ENCODE results near the gene ZSCAN9.

ZSCAN9 gene

DNA sequence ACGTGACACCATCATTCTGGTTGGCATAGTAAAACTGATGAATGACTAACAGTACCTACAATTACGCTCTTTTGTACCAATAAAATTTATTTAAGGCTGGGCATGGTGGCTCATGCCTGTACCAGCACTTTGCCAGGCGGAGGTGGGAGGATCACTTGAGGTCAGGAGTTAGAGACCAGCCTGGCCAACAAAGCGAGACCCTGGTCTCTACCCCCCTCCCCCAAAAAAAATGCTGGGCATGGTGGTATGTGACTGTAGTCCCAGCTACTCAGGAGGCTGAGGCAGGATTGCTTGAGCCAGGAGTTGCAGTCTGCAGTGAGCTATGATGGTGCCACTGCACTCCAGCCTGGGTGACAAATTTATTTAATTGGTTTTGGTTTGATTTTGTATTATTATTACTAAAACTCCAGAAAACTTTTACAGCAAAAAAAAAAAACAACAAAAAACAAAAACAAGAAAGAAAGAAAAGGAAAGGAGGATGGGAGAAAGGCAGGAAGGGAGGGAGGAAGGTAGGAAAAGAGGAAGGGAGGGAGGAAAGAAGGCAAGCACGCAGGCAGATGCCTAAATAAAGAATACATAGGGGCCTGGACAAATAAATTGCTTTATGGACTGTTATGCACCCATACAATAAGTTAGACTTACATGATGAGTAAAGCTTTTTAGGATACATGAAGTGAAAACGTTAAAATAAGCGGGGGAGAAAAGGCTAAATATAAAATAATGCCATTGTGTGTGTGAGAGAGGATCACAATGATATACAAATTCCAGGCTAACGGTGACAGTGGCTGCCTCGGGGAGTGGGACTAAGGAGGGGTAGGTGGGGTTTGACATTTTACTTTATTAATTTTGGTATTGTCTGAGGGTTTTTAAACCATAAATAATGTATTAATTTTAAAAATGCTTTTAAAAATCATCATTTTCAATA is 682 bp upstream of the ZSCAN9 start:
- DNase-seq, result no peak

DNA sequence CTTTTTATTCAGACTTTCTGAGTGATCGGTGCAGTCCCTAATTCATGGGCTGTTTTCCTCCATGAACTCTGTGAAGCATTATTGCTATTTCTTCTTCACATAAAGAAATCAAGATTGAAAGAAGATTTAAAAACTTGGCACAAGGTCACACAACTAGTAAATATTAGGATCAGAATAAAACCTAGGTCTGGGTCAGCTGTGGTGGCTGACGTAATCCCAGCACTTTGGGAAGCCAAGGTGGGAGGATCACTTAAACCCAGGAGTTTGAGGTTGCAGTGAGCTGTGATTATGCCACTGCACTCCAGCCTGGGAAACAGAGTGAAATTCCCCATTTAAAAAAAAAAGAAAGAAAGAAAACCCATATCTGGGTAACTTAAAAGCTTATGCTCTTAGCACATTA is 1.4 kb downstream of the ZSCAN9 start:
- no peak for DNase-seq

DNA sequence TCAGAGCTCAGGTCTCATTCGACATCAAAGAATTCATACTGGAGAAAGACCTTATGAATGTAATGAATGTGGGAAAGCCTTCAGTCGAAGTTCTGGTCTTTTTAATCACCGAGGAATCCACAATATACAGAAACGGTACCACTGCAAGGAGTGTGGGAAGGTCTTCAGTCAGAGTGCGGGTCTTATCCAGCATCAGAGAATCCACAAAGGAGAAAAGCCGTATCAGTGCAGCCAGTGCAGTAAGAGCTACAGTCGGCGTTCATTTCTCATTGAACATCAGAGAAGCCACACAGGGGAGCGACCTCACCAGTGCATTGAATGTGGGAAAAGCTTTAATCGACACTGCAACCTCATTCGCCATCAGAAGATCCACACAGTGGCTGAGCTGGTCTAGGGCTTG is 7.7 kb downstream of the ZSCAN9 start:
- DNase-seq, result no peak

DNA sequence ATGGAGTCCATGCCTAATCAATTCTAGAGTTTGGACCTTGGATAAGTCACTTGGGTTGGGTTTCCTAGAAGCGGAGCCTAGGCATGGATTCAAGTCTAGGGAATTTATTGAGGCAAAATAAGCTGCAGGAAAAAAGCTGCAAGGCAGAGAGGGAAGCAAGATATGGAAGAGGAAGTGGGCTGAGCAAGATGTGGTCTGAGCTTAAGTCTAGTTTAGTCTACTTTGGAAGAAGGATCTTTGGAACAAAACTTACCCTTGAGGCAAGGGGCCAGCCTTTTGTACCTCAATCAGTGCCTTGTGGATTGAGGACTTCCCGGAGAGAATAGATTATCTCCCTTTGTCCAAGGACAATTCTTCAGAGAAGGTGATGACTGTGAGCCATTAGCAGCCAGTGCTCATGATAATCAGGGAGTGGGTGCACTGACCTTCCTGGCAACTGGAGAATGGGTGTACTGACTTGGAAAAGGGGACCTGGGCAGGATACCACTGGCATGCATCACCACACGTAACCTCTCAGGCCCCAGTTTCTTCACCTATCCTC is 10.9 kb downstream of the ZSCAN9 start:
- no peak for DNase-seq

DNA sequence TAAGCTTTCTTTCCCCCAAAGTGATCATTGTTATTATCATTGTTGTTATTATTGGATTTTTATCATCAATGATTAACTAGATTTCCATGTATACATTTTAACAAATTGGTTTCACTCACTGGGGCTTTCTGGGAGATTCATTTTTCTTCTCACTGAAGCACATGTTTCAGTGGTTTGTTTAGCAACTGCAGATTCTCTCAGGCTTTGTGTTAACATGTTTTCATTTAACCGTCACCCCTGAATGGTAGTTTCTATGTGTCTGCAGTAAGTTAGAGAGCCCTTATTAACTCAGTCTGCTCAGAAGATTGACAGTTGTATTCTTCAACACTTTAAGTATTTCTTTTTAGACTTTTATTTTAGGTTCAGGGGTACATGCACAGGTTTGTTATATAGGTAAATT is 14.6 kb downstream of the ZSCAN9 start:
- DNase-seq, result no peak

DNA sequence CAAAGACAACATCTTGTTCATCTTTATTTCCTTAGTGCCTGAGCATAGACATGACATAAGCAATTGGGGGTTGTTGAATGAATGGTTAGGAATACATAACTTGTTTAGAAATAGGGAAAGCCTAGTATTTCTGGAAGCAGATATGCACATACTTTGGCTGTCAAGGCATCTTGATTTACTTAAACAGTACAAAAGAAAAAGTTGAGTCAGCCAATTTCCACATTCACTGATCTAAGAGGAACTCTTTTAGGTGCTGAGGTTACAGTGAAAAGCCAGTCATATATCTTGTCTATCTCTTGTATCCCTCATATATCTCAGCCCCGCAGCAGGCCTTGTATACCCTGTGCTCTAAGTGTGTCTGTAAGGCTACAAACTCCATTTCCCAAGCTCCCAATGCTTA is 15.4 kb downstream of the ZSCAN9 start:
- DNase-seq, result no peak

DNA sequence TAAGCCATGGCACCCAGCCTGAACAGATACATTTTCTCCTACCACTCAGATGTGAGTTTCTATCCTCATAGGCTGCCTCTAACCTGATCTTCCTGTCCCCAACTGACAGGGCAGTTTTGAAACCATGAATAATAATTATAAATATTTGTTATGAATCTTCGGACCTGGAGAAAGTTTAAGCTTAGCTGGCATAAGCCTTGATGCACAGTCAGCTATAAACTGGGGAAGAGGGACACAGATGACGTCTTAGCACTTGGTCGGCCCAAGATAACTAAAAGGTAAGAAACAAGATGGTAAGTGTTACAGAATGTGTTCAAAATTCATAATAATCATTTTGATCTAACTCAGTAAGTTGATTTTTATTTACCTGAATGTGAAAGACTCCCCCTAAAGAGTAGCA is 18.9 kb downstream of the ZSCAN9 start:
- no peak for DNase-seq

DNA sequence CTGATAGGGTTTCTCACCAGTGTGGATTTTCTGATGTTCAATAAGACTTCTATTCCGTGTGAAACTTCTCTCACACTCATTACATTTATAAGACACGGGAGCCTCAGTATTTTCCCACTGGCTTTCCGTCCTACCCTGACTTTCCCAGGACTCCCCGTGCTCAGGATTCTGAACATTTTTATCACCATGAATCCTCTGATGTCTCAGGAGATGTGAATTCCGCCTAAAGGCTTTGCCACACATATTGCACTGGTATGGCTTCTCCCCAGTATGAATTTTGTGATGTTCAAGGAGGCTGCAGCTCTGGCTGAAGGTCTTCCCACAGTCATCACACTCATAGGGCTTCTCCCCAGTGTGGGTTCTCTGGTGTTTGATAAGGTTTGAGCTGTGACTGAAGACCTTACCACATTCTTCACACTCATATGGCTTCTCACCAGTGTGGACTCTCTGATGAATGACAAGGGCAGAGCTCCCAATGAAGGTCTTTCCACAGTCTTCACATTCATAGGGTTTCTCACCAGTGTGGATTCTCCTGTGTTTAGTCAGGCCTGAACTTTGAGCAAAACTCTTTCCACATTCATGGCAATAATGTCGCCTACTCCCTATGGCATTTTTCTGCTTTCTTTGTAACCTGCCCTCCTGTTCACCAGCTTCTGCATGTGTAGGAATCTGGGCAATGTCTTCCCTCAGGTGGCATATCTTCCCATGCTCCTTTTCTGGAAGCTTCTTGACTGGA is 20.3 kb downstream of the ZSCAN9 start:
- no peak for DNase-seq

DNA sequence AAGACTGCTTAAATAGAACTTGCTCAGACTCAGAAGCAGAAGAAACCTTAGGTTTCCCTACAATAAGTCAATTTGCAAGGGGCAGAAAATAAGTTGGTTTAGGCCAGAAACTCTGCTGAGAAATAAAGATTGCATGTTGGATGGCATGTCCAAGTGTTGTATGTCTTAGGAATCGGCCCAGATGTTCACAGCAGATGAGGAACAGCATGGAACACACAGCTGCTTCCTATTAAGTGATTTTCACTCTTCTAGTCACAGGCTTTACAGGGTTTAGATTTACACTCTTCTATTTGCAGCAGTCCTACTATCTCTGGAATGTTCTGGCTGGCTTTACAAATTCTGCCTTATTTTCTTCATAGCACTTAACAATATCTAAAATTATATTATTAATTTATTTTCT is 23.8 kb downstream of the ZSCAN9 start:
- DNase-seq, result no peak

DNA sequence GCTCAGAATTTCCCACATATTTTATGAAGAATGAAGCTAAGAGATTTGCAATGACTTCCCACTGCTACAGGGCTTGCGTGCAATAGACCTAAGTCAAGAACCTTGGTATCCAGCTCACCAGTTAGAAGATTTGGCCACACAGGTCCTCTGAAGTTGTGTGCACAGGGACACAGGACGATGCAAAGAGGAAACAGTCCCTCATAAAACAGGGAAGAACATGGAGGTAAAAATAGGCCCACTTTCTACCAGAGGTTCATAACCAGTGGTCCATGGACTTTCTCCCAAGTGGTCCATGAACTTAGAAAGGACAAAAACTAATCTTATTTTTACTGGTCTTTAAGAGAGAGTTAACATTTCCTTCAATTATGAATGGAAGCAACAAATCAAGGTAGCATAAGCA is 25.7 kb downstream of the ZSCAN9 start:
- no peak for DNase-seq

DNA sequence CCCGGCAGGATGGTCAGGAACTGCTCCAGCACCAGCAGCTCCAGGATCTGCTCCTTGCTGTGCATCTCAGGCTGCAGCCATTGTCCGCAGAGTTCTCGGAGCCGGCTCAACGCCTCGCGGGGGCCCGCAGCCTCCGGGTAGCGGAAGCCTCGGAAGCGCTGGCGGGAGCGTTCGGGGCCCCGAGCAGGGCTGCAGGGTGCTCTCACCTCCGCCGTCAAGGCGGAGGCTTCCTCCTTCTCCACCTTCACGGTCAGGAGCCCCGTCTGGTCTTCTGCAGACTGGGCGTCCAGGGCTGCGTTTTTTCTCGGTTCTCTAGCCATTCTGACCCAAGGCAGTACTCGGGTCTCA is 26.6 kb downstream of the ZSCAN9 start:
- DNase-seq, result no peak

DNA sequence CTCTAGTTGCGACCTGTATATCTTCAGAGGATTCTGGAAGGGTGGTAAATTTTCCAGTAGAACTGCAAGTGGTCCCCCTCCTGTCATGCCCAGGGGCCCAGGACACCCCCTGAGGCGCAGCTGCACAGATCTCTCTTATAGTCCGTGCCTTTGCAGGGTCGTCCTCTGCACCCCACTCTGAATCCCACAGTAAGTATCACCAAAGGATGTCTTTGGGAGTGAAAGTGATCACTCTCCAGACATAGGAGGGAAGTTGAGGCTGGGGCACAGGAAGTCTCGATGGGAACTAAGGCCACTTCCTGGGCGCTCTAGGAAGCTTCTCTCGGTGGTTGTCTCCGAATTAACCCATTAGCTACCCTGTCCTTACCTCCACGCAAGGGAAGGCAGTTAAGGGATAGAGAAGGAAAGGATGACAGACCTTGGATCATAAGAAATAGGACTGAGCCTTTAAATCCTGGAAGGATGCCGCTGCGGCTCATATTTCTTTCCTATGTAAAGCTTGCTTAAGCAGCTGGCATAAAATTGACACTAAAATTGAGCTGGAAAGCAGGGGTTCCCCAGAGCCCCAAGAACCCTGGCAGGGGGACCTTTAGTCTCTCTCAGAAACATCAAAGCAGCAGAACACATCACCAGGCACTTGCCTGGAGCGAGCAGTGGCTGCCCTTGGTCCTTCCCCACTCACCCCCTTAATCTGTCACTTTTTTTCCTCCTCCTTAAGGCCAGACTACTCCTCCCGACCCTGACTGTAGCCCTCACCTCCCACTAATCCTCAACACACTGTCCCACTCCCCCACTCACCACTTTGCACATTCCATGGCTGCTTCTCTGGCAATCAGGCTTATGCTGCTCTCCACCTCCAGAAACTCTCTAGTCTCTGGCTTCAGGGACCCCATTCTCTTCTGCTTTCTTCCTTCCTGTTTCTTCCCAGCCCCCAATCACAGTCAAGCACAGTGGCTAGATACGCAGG is 27.2 kb downstream of the ZSCAN9 start, which contains the start of gene ZKSCAN4:
TSS of gene ZKSCAN4 (minus strand) at position 261 of the 967 bp plus-strand sequence. CDS start 289 bp downstream, outside the sequence.
- DNase-seq, result peak; percentile 68

DNA sequence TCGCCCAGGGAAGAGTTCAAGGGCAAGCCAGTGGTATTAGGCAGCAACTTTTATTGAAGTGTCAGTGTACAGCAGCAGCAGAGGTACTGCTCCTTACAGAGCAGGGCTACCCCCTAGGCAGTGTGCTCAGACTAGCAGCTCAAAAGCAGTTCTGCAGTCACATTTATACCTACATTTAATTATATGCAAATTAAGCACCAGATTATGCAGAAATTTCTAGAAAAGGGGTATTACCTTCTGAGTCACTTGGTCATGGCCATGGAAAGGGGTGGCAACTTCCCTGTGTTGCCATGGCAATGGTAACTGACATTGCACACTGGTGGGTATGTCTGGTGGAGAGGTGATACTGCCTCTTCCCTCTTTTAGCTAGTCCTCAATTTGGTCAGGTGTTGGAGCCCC is 29.0 kb downstream of the ZSCAN9 start:
- DNase-seq, result no peak

DNA sequence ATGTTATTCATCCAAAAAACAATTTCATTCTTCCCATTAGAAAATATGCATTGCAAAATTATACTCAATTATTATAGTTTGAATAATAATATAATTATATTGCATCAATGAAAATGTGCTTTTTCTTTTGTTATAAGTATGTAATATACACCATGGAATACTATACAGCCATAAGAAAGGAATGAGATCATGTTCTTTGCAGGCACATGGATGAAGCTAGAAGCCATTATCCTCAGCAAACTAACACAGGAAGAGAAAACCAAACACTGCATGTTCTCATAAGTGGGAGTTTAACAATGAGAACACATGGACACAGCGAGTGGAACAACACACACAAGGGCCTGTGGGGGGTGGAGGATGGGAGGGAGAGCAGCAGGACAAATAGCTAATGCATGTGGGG is 32.0 kb downstream of the ZSCAN9 start:
- no peak for DNase-seq

DNA sequence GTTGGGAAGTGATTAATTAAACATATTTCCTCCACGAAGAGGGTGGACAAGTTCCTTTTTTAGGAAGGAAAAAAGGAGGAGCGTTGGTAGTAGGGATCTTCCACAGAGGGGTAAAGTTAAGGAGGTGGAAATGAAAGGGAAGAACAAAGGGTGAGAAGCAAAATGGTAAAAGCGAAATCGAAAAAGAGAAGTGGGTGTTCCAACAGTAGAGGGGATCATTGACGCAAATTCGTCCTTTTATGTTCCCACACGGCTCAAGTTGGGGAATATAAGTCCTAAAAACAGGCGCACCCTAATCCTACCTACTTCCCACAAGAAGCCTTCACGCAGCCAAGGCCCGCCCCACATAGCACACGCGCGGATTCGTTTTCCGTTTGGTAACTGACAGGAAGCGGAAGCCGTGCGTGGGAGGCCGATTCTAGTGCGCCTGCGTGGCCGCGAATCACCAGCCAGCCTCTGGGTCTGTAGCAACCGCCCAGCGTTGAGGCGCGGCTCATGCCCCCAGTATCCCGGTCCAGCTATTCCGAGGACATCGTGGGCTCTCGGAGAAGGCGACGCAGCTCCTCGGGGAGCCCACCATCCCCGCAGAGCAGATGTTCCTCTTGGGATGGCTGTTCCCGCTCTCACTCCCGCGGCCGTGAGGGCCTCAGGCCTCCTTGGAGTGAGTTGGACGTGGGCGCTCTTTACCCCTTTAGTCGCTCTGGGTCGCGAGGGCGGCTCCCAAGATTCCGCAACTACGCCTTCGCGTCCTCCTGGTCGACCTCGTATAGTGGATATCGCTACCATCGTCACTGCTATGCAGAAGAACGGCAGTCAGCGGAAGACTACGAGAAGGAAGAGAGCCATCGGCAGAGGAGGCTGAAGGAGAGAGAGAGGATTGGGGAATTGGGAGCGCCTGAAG is 34.1 kb downstream of the ZSCAN9 start, which contains the start of gene NKAPL:
TSS of gene NKAPL (plus strand) at position 421 of the 901 bp plus-strand sequence. CDS start at position 496, 75 bp downstream.
- no peak for DNase-seq

DNA sequence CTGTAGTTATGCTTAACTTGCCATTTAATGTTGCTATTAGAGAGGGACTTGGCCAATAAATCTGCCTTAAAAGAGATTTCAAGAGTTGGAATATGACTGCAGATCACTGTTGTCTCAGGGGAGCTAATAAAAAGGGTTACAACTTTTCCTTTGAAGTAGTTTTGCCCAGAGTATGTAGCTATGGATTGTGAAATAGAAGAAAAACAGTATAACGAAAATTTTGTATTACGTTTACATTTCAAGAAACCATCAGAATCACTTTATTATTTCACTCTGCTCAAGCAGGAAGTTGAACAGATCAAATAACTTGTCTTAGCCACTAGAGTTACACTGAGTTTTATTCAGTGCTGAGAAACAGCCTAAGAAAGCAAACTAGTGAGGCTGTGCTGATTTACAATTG is 38.8 kb downstream of the ZSCAN9 start:
- DNase-seq, result no peak

DNA sequence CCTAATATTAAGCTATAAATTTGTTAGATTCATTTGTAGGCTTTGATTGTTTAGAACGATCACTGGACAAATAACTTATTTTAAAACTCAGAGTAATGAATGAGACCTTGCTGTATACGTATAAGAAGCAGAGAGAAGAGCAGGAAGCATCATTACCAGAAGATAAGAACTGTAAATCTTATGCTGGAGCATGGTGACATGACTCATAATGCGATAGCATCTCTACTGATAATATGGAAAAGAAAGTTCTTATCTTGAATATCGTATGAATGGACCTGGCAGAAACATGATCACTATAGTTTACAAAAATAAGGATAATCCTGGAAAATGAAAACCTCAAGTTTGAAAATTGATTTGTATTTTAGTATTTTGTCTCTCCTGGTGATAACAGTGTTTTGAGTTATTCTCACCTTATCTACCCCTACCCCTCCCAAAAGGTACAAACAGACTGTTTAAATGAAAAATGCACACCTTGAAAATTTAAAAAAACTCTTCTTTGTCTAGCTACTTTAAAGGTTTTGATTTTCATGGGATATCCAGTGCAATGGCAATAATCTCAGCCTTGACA is 39.8 kb downstream of the ZSCAN9 start:
- DNase-seq, result no peak

DNA sequence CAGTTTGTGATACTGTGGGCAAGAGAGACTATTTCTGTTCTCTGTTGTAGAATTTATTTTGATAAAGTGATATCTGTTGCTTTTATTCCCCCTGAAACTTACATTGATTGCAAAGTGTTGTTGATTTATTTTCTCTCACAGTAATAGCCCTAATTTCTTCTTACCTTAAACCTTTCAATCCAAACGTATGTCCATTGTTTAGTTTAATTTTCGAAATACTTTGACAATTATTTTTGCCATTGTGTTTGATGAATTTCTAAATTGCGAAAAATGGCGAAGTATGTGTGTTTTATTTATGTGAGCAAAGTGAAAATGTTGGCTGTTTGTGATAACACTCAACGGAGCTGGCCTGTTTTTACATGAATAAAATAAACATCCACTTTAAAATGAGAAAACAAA is 41.5 kb downstream of the ZSCAN9 start:
- no peak for DNase-seq

DNA sequence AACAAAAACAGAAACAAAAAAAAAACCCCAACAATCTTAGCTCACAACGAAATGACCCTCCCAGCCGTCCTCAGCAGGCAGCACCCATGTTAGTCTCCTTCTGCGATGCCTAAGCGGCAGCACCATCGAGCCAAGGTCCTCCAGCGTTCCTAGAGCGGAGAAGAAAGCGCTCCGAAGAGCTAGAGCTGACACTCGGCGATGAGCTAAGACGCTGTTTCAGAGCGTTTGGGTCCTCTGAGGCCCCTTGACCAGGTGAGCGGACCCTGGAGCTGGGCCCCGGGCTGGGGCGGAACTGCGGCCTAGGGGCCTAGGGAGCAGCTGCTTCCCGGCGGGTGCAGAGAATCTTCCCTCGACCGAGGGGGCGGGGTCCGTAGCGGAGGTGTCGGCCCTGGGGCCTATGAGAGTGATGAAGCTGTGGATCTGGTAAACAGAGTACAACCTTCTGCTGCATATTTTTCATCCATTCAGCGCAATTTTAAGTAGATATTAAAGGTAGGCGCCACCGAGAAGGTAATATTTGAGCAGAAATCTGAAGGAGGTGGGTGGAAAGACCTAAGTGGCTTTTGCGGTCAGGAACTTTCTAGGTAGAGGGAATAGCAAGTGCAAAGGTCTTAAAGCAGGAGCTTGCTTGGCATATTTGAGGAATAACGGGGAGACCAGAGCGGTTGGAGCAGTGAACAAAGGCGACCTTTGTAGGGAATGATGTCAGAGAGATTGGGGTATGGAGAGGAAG is 42.1 kb downstream of the ZSCAN9 start, which contains the start of gene ZSCAN26:
TSS of gene ZSCAN26 (plus strand) at position 182 of the 733 bp plus-strand sequence. CDS start 4,777 bp downstream, outside the sequence.
- peak; percentile 87 for DNase-seq

DNA sequence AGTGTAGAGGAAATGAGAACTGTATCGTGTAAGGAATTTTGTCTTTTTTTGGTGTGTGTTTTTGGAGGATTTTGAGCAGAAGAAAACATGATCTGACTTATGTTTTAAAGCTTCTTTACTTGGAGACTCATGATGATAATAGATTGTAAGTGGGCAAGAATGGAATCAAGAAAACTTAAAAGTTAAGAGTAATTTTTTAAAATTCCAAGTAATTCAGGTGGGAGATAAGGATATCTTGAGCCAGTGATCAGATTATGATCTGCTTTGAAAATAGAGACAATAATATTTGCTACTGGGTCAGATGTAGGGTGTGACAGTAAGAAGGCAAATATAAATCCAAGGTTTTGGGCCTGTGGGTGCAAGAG is 42.6 kb downstream of the ZSCAN9 start:
- DNase-seq, result no peak

Measured in DMS79 (cell line).